GM12878 (cell line): ENCODE results near the gene KMT2E. TPM values are rescaled to one million over a fixed set of nuclear protein-coding genes. Genes with fewer than 3 reads are reported as not detected.
"Not testable (repeated sequence)": the region's sequence is repeated elsewhere in the genome, so short reads cannot be mapped to it uniquely, and the experiment has no call there.

Experiments used
- ATAC-seq: fragments of 200-7000 bp; cut with Tn5 transposase; 3 replicates; pipeline ENCODE4 v1.9.1; 2020; ENCODE audit warnings: mild to moderate bottlenecking, moderate library complexity
- BruUV-seq: library from RNA; stranded (reverse); fragments of 400-500 nt; replicated peaks from 2 replicates; lab custom pipeline; 2021; lab: Mats Ljungman, UMichigan
- CTCF ChIA-PET: fragments of 300-600 bp; sonication (Branson Sonifier 250); formaldehyde crosslinking; extraction: SDS; loops from one replicate; lab custom pipeline; 2021; ENCODE audit warnings: inconsistent platforms; lab: Yijun Ruan, JAX
- POLR2A ChIA-PET: fragments of 350-600 bp; formaldehyde crosslinking; extraction: SDS; loops from one replicate; lab custom pipeline; 2021; ENCODE audit warnings: inconsistent platforms; lab: Charles Lee
- RAD21 ChIA-PET: fragments of 300-600 bp; sonication (Branson Sonifier 250); formaldehyde crosslinking; loops from one replicate; lab custom pipeline; 2023; ENCODE audit warnings: antibody characterized with exemption; ENCODE audit not compliant: unreplicated experiment; lab: Charles Lee
- SMC1A ChIA-PET: fragments of 300-600 bp; sonication (Branson Sonifier 250); formaldehyde crosslinking; loops from one replicate; lab custom pipeline; 2023; ENCODE audit not compliant: unreplicated experiment, uncharacterized antibody; lab: Charles Lee
- DNase-seq: peaks from one replicate; pipeline ENCODE4 v3.0.0-alpha.2; 2011; ENCODE audit warnings: low read depth, low spot score
- FAIRE-seq: peaks from 3 replicates; lab custom pipeline; 2011; peaks lifted over from hg19 to GRCh38; lab: Jason Lieb, UNC
- H2AFZ ChIP-seq: 2 replicates; pipeline ENCODE4 v1.6.0; 2011; ENCODE audit warnings: low read depth, low read length, control low read depth; ENCODE audit not compliant: control insufficient read depth
- H3K27ac ChIP-seq: 2 replicates; pipeline ENCODE4 v1.5.1; 2011; ENCODE audit warnings: control low read depth; ENCODE audit not compliant: control insufficient read depth, insufficient read depth
- H3K27me3 ChIP-seq, 2 experiments: replicated peaks in 1 of 2; 2 replicates each; pipeline versions ENCODE4 v1.6.0 to v1.6.1; 2011; ENCODE audit warnings: low read length in 1 of 2; ENCODE audit not compliant: control insufficient read depth in 2 of 2, insufficient read depth in 2 of 2
- H3K36me3 ChIP-seq, 2 experiments: 2 replicates each; pipeline ENCODE4 v1.5.1; 2011; ENCODE audit warnings: low read length in 1 of 2; ENCODE audit not compliant: control insufficient read depth in 2 of 2, insufficient read depth in 2 of 2
- H3K4me1 ChIP-seq: 2 replicates; pipeline ENCODE4 v1.6.1; 2011; ENCODE audit warnings: mild to moderate bottlenecking, low read length, moderate library complexity, mixed read lengths; ENCODE audit not compliant: control insufficient read depth, insufficient read depth
- H3K4me2 ChIP-seq: 2 replicates; pipeline ENCODE4 v1.6.0; 2011; ENCODE audit warnings: control low read depth; ENCODE audit not compliant: control insufficient read depth, insufficient read depth
- H3K4me3 ChIP-seq: fragments of 200-600 bp; sonication (generic); 2 replicates; pipeline ENCODE4 v1.5.1; 2016
- H3K79me2 ChIP-seq: 2 replicates; pipeline ENCODE4 v1.6.0; 2011; ENCODE audit warnings: low read length; ENCODE audit not compliant: control insufficient read depth, insufficient read depth
- H3K9ac ChIP-seq: 2 replicates; pipeline ENCODE4 v1.8.0; 2011; ENCODE audit warnings: low read length, control low read depth, mixed read lengths; ENCODE audit not compliant: control insufficient read depth, insufficient read depth
- H3K9me3 ChIP-seq: replicated peaks from 3 replicates; pipeline ENCODE4 v1.5.1; 2011; ENCODE audit warnings: mild to moderate bottlenecking, low read length; ENCODE audit not compliant: control insufficient read depth, insufficient read depth
- H4K20me1 ChIP-seq: 2 replicates; pipeline ENCODE4 v1.6.0; 2011; ENCODE audit not compliant: control insufficient read depth, insufficient read depth
- BHLHE40 ChIP-seq, 2 experiments: fragments of 450-650 bp in 1 of 2; IDR thresholded peaks; 2 replicates each; pipeline ENCODE4 v1.6.1; 2011 to 2017; ENCODE audit warnings: low read depth in 2 of 2, borderline replicate concordance in 1 of 2, improper control_type of control experiment in 1 of 2, low read length in 1 of 2, mild to moderate bottlenecking in 1 of 2
- HDAC2 ChIP-seq: fragments of 200-600 bp; sonication (generic); IDR thresholded peaks from 2 replicates; pipeline ENCODE4 v1.6.1; 2017
- MYB ChIP-seq: fragments of 150-350 bp; IDR thresholded peaks from 2 replicates; pipeline ENCODE4 v1.6.1; 2014; ENCODE audit warnings: mild to moderate bottlenecking, low read depth, low read length, borderline replicate concordance
- NBN ChIP-seq: fragments of 450-650 bp; IDR thresholded peaks from 2 replicates; pipeline ENCODE4 v1.6.1; 2016
- NFYB ChIP-seq: IDR thresholded peaks from 2 replicates; pipeline ENCODE4 v1.6.1; 2011; ENCODE audit warnings: low read depth, mild to moderate bottlenecking, low read length, improper control_type of control experiment, moderate library complexity; ENCODE audit not compliant: insufficient read depth
- PAX5 ChIP-seq: IDR thresholded peaks from 2 replicates; pipeline ENCODE4 v1.6.1; 2011; ENCODE audit warnings: low read depth, low read length, borderline replicate concordance
- RB1 ChIP-seq: fragments of 450-650 bp; formaldehyde crosslinking; IDR thresholded peaks from 2 replicates; pipeline ENCODE4 v1.6.1; 2017; ENCODE audit warnings: mild to moderate bottlenecking, borderline replicate concordance
- RUNX3 ChIP-seq: IDR thresholded peaks from 2 replicates; pipeline ENCODE4 v1.6.1; 2012; ENCODE audit warnings: low read length, inconsistent platforms
- SRF ChIP-seq, 2 experiments: IDR thresholded peaks; 2 replicates each; pipeline ENCODE4 v1.6.1; 2011; ENCODE audit warnings: low read depth in 2 of 2, low read length in 2 of 2, mild to moderate bottlenecking in 1 of 2, moderate library complexity in 1 of 2
- TAF1 ChIP-seq: IDR thresholded peaks from 2 replicates; pipeline ENCODE4 v1.6.1; 2011; ENCODE audit warnings: mild to moderate bottlenecking, low read depth, low read length, borderline replicate concordance
- YY1 ChIP-seq: IDR thresholded peaks from 2 replicates; pipeline ENCODE4 v1.6.1; 2011; ENCODE audit warnings: low read depth, mild to moderate bottlenecking, low read length
- WGBS: methylation state at CpG from one replicate; pipeline ENCODE4 v1.1.6; 2016; ENCODE audit warnings: low lambda C conversion rate; ENCODE audit not compliant: insufficient replicate concordance, insufficient coverage; ENCODE audit errors: missing lambda C conversion rate; 5-methylcytosine and 5-hydroxymethylcytosine counted together
- in situ Hi-C: fragments of 300-500 bp; cut with MboI; formaldehyde crosslinking; loops from 9 replicates; pipeline ENCODE4 v1.14.3; 2018; ENCODE audit warnings: mixed read lengths
- intact Hi-C: fragments of 100-400 bp; cut with micrococcal nuclease; formaldehyde crosslinking; loops from one replicate; pipeline ENCODE4 v1.14.2; 2022; ENCODE audit not compliant: unreplicated experiment
- polyA plus RNA-seq, 11 experiments: library from polyadenylated mRNA; depleted of rRNA in 4 of 11; unstranded in 6 of 11; stranded (reverse) in 5 of 11; fragments of >200 nt; fragmentation: Nextera tagmentation in 4 of 11; fragmentation: Illumina TruSeq in 1 of 11; extraction: Ambion mirVana in 4 of 11; extraction: Trizol in 1 of 11; gene quantifications; 1 replicate in 1 of 11; 2 replicates in 10 of 11; pipeline versions ENCODE4 v1.2.1 to v1.2.3, GENCODE V29; 2011 to 2016; ENCODE audit warnings: inconsistent platforms in 2 of 11, missing spikeins in 2 of 11, low read depth in 1 of 11
- total RNA-seq, 4 experiments: library from RNA; depleted of rRNA in 3 of 4; stranded (reverse); fragments of >200 nt in 3 of 4; fragmentation: Illumina TruSeq in 1 of 4; extraction: Trizol in 1 of 4; gene quantifications; 2 replicates each; pipeline versions ENCODE4 v1.2.1 to v1.2.3, GENCODE V29; 2013 to 2021

KMT2E gene
- total and polyA plus RNA-seq, 10 of the 15 experiments (the other 5 are each of a cell fraction or from before 2014, with no cell fraction given): 13.2 to 68.1 (median 34.1) TPM

GRCh38 chr7:105028941-105029340 is 14.9 kb downstream of the KMT2E start:
- H4K20me1 ChIP-seq, H3K4me2 ChIP-seq, ATAC-seq, H3K27ac ChIP-seq, H3K36me3 ChIP-seq, H3K9me3 ChIP-seq, in situ Hi-C loops, H3K27me3 ChIP-seq, H2AFZ ChIP-seq, FAIRE-seq, intact Hi-C loops, BruUV-seq, H3K9ac ChIP-seq, DNase-seq, H3K4me3 ChIP-seq: not testable (repeated sequence)
- SMC1A ChIA-PET: interaction anchor here (0.6 to 6.5 kb wide), 9 partner anchors 9 to 102 kb away, joined by 3 to 87 read pairs (median 6); partner anchors contain the start of gene KMT2E
- POLR2A ChIA-PET: interaction anchor here (0.6 to 5.2 kb wide), 7 partner anchors 9 to 124 kb away, joined by 3 to 50 read pairs (median 5); partner anchors contain the start of gene KMT2E
- H3K79me2 ChIP-seq: peaks cover 98% of the 10 kb centered on the region
- CTCF ChIA-PET: interaction anchor here (0.9 to 3.6 kb wide), 6 partner anchors 12 to 48 kb away, joined by 3 to 22 read pairs (median 4); no protein-coding TSS in a partner anchor
- RAD21 ChIA-PET: interaction anchor here (0.8 to 4.4 kb wide), 9 partner anchors 9 to 291 kb away, joined by 3 to 52 read pairs (median 5); partner anchors contain the start of gene KMT2E
- H3K4me1 ChIP-seq: peaks cover 22% of the 10 kb centered on the region
- 98% methylated on average over 8 of the region's 8 CpGs for WGBS

GRCh38 chr7:105030447-105030846 is 16.4 kb downstream of the KMT2E start:
- no peak overlapping the region for H3K4me2 ChIP-seq
- no peak overlapping the region for H3K27ac ChIP-seq
- ChIA-PET SMC1A (interaction anchor here (1.0 to 6.5 kb wide), 3 partner anchors 15 to 49 kb away, joined by 3 to 87 read pairs (median 4); partner anchors contain the start of gene KMT2E), RAD21 (no interaction called here), POLR2A (no interaction called here), CTCF (no interaction called here)
- TF ChIP-seq YY1 (no peak), MYB (no peak), SRF (IDR thresholded peaks at IDR 0.05; ENCODE audit: low read depth in 2 of 2, low read length in 2 of 2) (no peak), RB1 (no peak), BHLHE40 (IDR thresholded peaks at IDR 0.05; ENCODE audit: borderline replicate concordance in 1 of 2, low read depth in 2 of 2, low read length in 1 of 2) (no peak), HDAC2 (no peak), PAX5 (no peak), RUNX3 (no peak), NBN (no peak), NFYB (no peak), TAF1 (no peak)
- no peaks in the 10 kb centered on the region for H3K27me3 ChIP-seq
- peaks cover 93% of the 10 kb centered on the region for H3K79me2 ChIP-seq
- H3K9ac ChIP-seq: no peak overlapping the region
- no peaks in the 10 kb centered on the region; the same call in 1 of the 3 replicates for H3K9me3 ChIP-seq
- peaks cover 2% of the 10 kb centered on the region for H4K20me1 ChIP-seq
- in situ Hi-C loops (no loop called here), intact Hi-C loops (no loop called here)
- FAIRE-seq: no peak
- no peak overlapping the region for H3K4me3 ChIP-seq
- H3K36me3 ChIP-seq: peaks cover 0 to 8% of the 10 kb centered on the region in 2 experiments; a peak in 3 of 4 replicates
- no peak for DNase-seq
- H2AFZ ChIP-seq: no peak overlapping the region
- H3K4me1 ChIP-seq: peaks cover 12% of the 10 kb centered on the region
- ATAC-seq: no peak
- BruUV-seq: no TSS peak
